SK-N-SH (cell line): ENCODE data around the gene NAALADL2. TPM values are rescaled to one million over a fixed set of nuclear protein-coding genes. Genes with fewer than 3 reads are reported as not detected.

Experiments used
- CTCF ChIA-PET: fragments of 300-600, 350-600 bp; formaldehyde crosslinking; extraction: SDS; loops from one replicate; lab custom pipeline; 2021; lab: Yijun Ruan, JAX
- POLR2A ChIA-PET: fragments of 350-600 bp; sonication (Branson Sonifier 250); formaldehyde crosslinking; extraction: SDS; loops from one replicate; lab custom pipeline; 2020; ENCODE audit warnings: antibody characterized with exemption, inconsistent platforms; lab: Yijun Ruan, JAX
- DNase-seq: peaks from one replicate; pipeline ENCODE4 v3.0.0; 2012
- H2AFZ ChIP-seq: fragments of 200-600 bp; sonication (generic); 2 replicates; pipeline ENCODE4 v1.8.1; 2016; ENCODE audit warnings: antibody characterized with exemption, mild to moderate bottlenecking, low read depth
- H3F3A ChIP-seq: fragments of 200-600 bp; sonication (generic); replicated peaks from 2 replicates; pipeline ENCODE3; 2016; ENCODE audit warnings: antibody characterized with exemption, mild to moderate bottlenecking; ENCODE audit not compliant: insufficient read depth
- H3K27ac ChIP-seq, 2 experiments: fragments of 200-500 bp in 1 of 2; fragments of 200-600 bp in 1 of 2; sonication (Bioruptor generic) in 1 of 2; sonication (generic), shearing (Covaris generic) in 1 of 2; 2 replicates each; pipeline versions ENCODE4 v1.5.1 to v1.6.1; 2014 to 2016; ENCODE audit warnings: low read depth in 2 of 2, inconsistent platforms in 1 of 2, low read length in 1 of 2, mild to moderate bottlenecking in 1 of 2, mixed read lengths in 1 of 2
- H3K27me3 ChIP-seq: fragments of 200-600 bp; sonication (generic), shearing (Covaris generic); 2 replicates; pipeline ENCODE4 v1.6.1; 2016; ENCODE audit warnings: mixed run types; ENCODE audit not compliant: insufficient read depth
- H3K36me3 ChIP-seq, 2 experiments: fragments of 200-500 bp in 1 of 2; fragments of 200-600 bp in 1 of 2; sonication (Bioruptor generic) in 1 of 2; sonication (generic) in 1 of 2; replicated peaks in 1 of 2; 2 replicates each; pipeline versions ENCODE3 to v1.5.1; 2014 to 2016; ENCODE audit warnings: low read length in 1 of 2, mild to moderate bottlenecking in 1 of 2; ENCODE audit not compliant: insufficient read depth in 2 of 2, control insufficient read depth in 1 of 2
- H3K4me1 ChIP-seq, 2 experiments: fragments of 200-500 bp in 1 of 2; fragments of 200-600 bp in 1 of 2; sonication (Bioruptor generic) in 1 of 2; sonication (generic), shearing (Covaris generic) in 1 of 2; 2 replicates each; pipeline versions ENCODE4 v1.5.1 to v1.6.1; 2014 to 2016; ENCODE audit warnings: low read depth in 1 of 2, low read length in 1 of 2, mixed run types in 1 of 2; ENCODE audit not compliant: insufficient read depth in 2 of 2, control insufficient read depth in 1 of 2
- H3K4me2 ChIP-seq: fragments of 200-600 bp; sonication (generic), shearing (Covaris generic); 2 replicates; pipeline ENCODE4 v1.6.1; 2017; ENCODE audit warnings: mixed run types
- H3K4me3 ChIP-seq, 2 experiments: fragments of 200-500 bp in 1 of 2; fragments of 200-600 bp in 1 of 2; sonication (Bioruptor generic) in 1 of 2; sonication (generic), shearing (Covaris generic) in 1 of 2; 2 replicates each; pipeline versions ENCODE4 v1.5.1 to v1.8.1; 2014 to 2016; ENCODE audit warnings: low read depth in 2 of 2, inconsistent platforms in 1 of 2, low read length in 1 of 2, mild to moderate bottlenecking in 1 of 2, mixed read lengths in 1 of 2, moderate library complexity in 1 of 2
- H3K79me2 ChIP-seq: fragments of 200-600 bp; sonication (generic); 2 replicates; pipeline ENCODE4 v1.8.1; 2017; ENCODE audit warnings: mild to moderate bottlenecking; ENCODE audit not compliant: insufficient read depth
- H3K9ac ChIP-seq: fragments of 200-600 bp; sonication (generic); 2 replicates; pipeline ENCODE4 v1.6.1; 2017; ENCODE audit warnings: mixed run types
- H3K9me2 ChIP-seq: fragments of 200-600 bp; sonication (generic); 2 replicates; pipeline ENCODE4 v1.6.1; 2017; ENCODE audit warnings: mixed run types
- H3K9me3 ChIP-seq: fragments of 200-600 bp; sonication (generic); 2 replicates; pipeline ENCODE4 v1.6.1; 2017; ENCODE audit warnings: mixed run types, mild to moderate bottlenecking, moderate library complexity
- H4K20me1 ChIP-seq: fragments of 200-600 bp; sonication (generic); 2 replicates; pipeline ENCODE4 v1.6.1; 2017; ENCODE audit warnings: mild to moderate bottlenecking, mixed run types; ENCODE audit not compliant: insufficient read depth
- ELF1 ChIP-seq: IDR thresholded peaks from 2 replicates; pipeline ENCODE4 v1.4.0; 2012
- EP300 ChIP-seq, 2 experiments: IDR thresholded peaks; 2 replicates each; pipeline versions ENCODE4 v1.4.0 to v1.6.1; 2012; ENCODE audit warnings: borderline replicate concordance in 1 of 2, low read depth in 1 of 2, low read length in 1 of 2
- JUND ChIP-seq: IDR thresholded peaks from 2 replicates; pipeline ENCODE4 v1.4.0; 2012
- MAX ChIP-seq: IDR thresholded peaks from 2 replicates; pipeline ENCODE4 v1.4.0; 2012; ENCODE audit warnings: low read depth
- MXI1 ChIP-seq: IDR thresholded peaks from 2 replicates; pipeline ENCODE4 v1.6.1; 2012; ENCODE audit warnings: mild to moderate bottlenecking, low read depth, low read length, improper control_type of control experiment
- NFIC ChIP-seq: IDR thresholded peaks from 2 replicates; pipeline ENCODE4 v1.4.0; 2012; ENCODE audit warnings: borderline replicate concordance
- NRF1 ChIP-seq: IDR thresholded peaks from 2 replicates; pipeline ENCODE4 v1.6.1; 2012; ENCODE audit warnings: low read depth, mild to moderate bottlenecking, low read length
- PBX3 ChIP-seq: IDR thresholded peaks from 2 replicates; pipeline ENCODE4; 2012
- POLR2AphosphoS5 ChIP-seq: IDR thresholded peaks from 2 replicates; pipeline ENCODE4 v1.6.1; 2012; ENCODE audit warnings: low read depth, low read length
- RAD21 ChIP-seq: IDR thresholded peaks from 2 replicates; pipeline ENCODE4 v1.6.1; 2012; ENCODE audit warnings: mild to moderate bottlenecking, low read length
- RCOR1 ChIP-seq: fragments of 150-350 bp; IDR thresholded peaks from 2 replicates; pipeline ENCODE4 v1.6.1; 2017; ENCODE audit warnings: antibody characterized with exemption, low read length
- REST ChIP-seq: IDR thresholded peaks from 2 replicates; pipeline ENCODE4 v1.6.1; 2012; ENCODE audit warnings: mild to moderate bottlenecking, low read depth, low read length, moderate library complexity
- RXRA ChIP-seq: IDR thresholded peaks from 2 replicates; pipeline ENCODE4 v1.4.0; 2012; ENCODE audit warnings: low read depth, mild to moderate bottlenecking, borderline replicate concordance
- SIN3A ChIP-seq: IDR thresholded peaks from 2 replicates; pipeline ENCODE4 v1.6.1; 2012; ENCODE audit warnings: low read depth, mild to moderate bottlenecking, low read length, moderate library complexity, borderline replicate concordance
- TCF12 ChIP-seq: IDR thresholded peaks from 2 replicates; pipeline ENCODE4 v1.4.0; 2012
- TEAD4 ChIP-seq: IDR thresholded peaks from 2 replicates; pipeline ENCODE4 v1.4.0; 2012; ENCODE audit warnings: mild to moderate bottlenecking, borderline replicate concordance; ENCODE audit not compliant: insufficient read depth
- USF1 ChIP-seq: IDR thresholded peaks from 2 replicates; pipeline ENCODE4 v1.4.0; 2012; ENCODE audit warnings: low read depth, borderline replicate concordance
- USF2 ChIP-seq: fragments of 150-350 bp; IDR thresholded peaks from 2 replicates; pipeline ENCODE4 v1.6.1; 2017; ENCODE audit warnings: antibody characterized with exemption, low read length, low read depth, borderline replicate concordance
- WGBS: methylation state at CpG from one replicate; pipeline ENCODE4 v1.1.6; 2017; ENCODE audit warnings: low lambda C conversion rate; 5-methylcytosine and 5-hydroxymethylcytosine counted together
- polyA plus RNA-seq, 3 experiments: library from polyadenylated mRNA; depleted of rRNA; stranded (reverse); fragments of >200 nt; gene quantifications; 2 replicates each; pipeline ENCODE4 v1.2.3, GENCODE V29; 2012

The NAALADL2 gene
- polyA plus RNA-seq, 1 of the 3 experiments (the other 2 are of a cell fraction) = 1.2 TPM

GRCh38 chr3:175704366-175705055 lies 845.4 kb downstream of the NAALADL2 start:
- ChIA-PET POLR2A (no interaction called here), CTCF (interaction anchor here (0.6 kb wide), 1 partner anchor 16 kb away, joined by 4 read pairs; no protein-coding TSS in a partner anchor)
- Histone ChIP-seq H3K27me3 (no peaks in the 10 kb centered on the region), H2AFZ (no peak overlapping the region; the same call in 1 of the 2 replicates), H3K9ac (no peak overlapping the region), H3K36me3 (no peaks in the 10 kb centered on the region), H3K9me2 (0 out of 2 replicates have a peak, but pooled peaks cover 6% of the 10 kb centered on the region), H3K27ac (no peak overlapping the region), H4K20me1 (no peaks in the 10 kb centered on the region)
- TF ChIP-seq RAD21 = no peak
- no peak for TF ChIP-seq USF2
- TF ChIP-seq RXRA = no peak
- TF ChIP-seq TCF12 = no peak
- no peak for TF ChIP-seq SIN3A
- TF ChIP-seq PBX3 = no peak
- TF ChIP-seq, all 33 proteins: peak for 0
- no peaks in the 10 kb centered on the region for H3K4me1 ChIP-seq
- DNase-seq = no peak
- no peaks in the 10 kb centered on the region for H3K9me3 ChIP-seq
- WGBS = 79% methylated on average over 6 of the region's 6 CpGs
- H3F3A ChIP-seq = no peaks in the 10 kb centered on the region
- H3K4me3 ChIP-seq = no peak overlapping the region
- no peak overlapping the region for H3K4me2 ChIP-seq
- H3K79me2 ChIP-seq = no peaks in the 10 kb centered on the region

- CTCF ChIA-PET = no interaction called here
- POLR2A ChIA-PET = no interaction called here
Observed at GRCh38 chr3:175713268-175713667, 854.1 kb downstream of the NAALADL2 start.

More at GRCh38 chr3:175713268-175713667, 854.1 kb downstream of the NAALADL2 start:
- Histone ChIP-seq H3K4me3 (no peak overlapping the region), H3K79me2 (no peaks in the 10 kb centered on the region), H4K20me1 (no peaks in the 10 kb centered on the region), H3K36me3 (no peaks in the 10 kb centered on the region), H3K9me2 (no peaks in the 10 kb centered on the region), H3K27ac (no peak overlapping the region), H3K4me1 (no peaks in the 10 kb centered on the region; a peak in 1 of 4 replicates), H3F3A (peaks cover 7% of the 10 kb centered on the region), H3K9ac (no peak overlapping the region), H2AFZ (no peak overlapping the region), H3K4me2 (no peak overlapping the region), H3K9me3 (no peaks in the 10 kb centered on the region), H3K27me3 (no peaks in the 10 kb centered on the region)
- TF ChIP-seq SIN3A (no peak), USF1 (no peak), MXI1 (no peak), REST (no peak), EP300 (IDR thresholded peaks at IDR 0.05; ENCODE audit: borderline replicate concordance in 1 of 2, low read depth in 1 of 2, low read length in 1 of 2) (no peak), NRF1 (no peak), RCOR1 (no peak), POLR2AphosphoS5 (no peak), USF2 (no peak), JUND (no peak), MAX (no peak), ELF1 (no peak), TEAD4 (no peak), NFIC (no peak), RXRA (no peak)
- DNase-seq = no peak
